IPS DF 19.7 (cell line): ENCODE results near the gene P2RY6.

Experiments used
- DNase-seq: peaks from one replicate; pipeline ENCODE4 v3.0.0-alpha.2; 2013; ENCODE audit warnings: low read depth, low spot score

The P2RY6 gene

DNA sequence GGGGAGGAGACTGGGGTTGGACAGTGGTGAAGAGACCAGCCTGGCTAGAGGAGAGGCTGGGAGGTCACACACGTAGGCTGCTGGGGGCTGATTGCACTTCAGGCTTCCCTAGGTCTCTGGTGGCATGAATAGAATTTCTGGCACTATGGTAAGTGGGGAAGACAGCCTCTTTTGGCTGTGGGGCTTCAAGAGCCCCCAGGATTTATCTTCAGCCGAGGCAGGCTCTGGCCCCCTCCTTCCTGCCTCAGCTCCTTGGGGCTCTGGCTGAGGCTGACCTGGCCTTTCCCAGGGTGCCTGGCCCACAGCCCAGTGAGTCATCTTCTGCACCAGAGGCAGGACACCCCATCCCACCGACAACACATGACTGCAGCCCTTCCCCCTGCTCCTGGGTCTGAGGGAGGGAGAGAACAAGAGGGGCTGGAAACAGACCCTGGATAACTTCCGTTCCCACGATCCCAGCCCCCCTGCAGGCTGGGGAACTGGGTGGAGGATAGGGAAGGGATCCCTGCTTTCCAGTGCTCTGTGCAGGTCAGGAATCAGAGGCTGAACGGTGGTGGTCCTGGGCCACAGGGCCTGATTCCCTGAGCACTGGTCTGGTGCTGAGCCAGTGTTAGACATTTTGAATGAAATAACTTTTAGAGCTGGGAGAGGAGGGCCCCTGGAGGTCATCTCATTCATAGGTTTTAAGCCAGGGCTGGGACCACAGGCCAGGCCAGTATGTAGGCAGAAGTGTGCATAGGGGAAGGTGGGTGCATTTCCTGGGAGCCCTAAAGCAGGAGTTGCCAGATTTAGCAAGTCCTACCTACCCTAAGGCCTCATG, 62.5 kb downstream of the P2RY6 start:
- no peak for DNase-seq

DNA sequence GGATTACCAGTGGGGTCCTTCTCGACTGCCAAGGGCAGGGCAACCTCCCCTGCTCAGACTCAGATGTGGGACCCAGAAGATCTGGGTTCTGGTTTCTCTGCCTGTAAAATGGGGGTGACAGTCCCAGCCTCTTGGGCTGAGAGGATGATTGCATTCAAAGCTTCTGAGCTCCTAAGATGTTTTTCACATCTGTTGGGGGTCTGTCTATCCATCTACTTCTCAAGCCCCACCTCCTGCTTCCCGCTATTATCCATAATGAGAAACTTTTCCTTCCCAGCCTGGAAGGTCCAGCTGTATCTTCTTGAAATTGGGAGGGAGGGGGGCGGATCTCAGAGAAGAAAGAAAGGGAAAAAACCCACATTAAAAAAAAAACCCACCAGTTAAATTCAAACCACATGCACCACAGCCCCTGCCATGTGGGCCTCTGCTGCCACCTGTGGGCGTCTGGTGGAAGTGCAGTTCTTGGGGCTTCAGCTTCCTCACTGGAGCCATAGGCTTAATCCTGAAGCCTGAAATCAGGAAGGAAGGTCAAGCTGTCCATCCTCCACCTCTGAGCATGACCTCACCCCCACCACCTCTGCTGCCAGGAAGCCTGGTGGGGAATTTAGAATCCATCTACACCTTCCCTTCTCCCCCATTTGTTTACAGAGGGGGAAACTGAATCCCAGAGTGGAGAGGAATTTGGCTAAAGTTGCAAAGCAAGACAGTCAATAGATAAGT, 63.2 kb downstream of the P2RY6 start:
- DNase-seq: no peak

DNA sequence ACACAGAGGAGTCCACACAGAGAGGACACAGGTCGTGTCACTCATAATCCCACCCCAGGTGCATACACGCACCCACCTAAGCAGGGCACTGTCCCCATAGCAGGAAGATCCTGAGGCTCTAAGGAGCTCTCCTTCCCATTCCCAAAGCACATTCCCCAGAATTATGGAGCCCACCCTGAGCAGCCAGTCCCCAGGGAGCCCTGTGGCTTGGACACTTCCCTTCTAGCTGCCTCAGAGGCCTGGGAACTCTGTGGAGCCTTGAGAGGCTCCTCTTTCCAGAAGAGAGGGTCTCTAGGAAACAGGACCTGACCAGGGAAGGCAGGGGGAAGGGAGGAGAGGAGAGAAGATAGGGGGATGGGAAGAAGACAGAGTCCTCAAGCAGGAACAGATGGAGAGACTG, 65.7 kb downstream of the P2RY6 start:
- DNase-seq: no peak

DNA sequence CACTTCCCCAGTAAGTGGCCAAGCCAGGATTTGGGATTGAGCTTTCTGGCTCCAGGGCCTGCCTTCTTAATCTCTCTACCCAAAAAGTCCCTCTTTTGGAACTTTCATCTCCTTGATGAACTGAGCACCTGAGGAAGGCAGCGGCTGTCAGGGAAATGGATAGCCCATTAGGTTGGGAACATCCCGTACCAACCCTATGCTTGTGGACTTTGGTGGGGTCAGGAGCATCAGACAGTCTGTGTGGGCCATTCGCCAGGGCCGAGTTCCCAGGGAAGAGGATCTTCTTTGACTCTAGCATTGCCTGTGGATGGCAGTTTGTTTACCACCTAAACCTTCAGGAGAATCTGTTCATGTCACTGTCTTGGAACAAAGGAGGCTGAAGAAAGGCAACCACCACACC, 66.1 kb downstream of the P2RY6 start:
- no peak for DNase-seq

DNA sequence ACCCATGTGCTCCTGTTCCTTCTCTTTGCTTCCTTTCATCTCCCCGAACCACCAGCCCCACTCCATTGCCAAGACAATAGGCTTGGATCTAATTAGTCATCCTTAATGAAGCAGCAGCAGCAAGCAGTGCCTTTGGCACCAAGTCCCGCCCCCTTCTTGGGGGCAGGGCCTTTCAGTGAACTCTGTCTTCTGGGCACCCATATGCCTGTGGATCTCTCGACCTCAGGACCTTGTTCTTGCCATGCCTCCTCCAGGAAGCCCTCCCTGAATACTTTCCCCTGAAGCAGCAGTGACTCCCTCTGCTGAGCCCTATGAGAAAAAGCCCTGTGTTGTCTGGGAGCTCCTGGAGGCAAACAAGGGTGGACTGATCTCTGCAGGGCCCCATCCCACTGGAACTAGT, 68.0 kb downstream of the P2RY6 start:
- DNase-seq: no peak

DNA sequence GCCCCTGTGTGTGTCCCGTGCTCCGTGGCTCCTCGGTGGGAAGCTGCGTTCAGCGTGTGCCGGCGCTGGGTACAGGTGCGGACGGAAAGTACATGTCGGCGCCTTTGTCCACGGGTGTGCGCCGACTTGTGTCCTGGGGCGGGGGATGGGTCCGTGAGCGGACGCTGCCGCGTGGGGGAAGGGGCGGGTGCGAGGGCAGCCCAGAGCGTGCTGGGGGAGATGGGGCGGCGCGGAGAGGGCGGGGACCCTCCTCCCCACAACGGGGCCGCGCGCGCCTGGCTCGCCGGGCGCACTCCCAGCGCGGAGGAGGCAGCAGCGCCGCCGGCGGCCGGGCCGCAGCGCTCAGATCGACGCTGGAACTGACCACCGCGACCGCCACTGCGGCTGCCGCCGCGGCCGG, 70.5 kb downstream of the P2RY6 start:
- no peak for DNase-seq

DNA sequence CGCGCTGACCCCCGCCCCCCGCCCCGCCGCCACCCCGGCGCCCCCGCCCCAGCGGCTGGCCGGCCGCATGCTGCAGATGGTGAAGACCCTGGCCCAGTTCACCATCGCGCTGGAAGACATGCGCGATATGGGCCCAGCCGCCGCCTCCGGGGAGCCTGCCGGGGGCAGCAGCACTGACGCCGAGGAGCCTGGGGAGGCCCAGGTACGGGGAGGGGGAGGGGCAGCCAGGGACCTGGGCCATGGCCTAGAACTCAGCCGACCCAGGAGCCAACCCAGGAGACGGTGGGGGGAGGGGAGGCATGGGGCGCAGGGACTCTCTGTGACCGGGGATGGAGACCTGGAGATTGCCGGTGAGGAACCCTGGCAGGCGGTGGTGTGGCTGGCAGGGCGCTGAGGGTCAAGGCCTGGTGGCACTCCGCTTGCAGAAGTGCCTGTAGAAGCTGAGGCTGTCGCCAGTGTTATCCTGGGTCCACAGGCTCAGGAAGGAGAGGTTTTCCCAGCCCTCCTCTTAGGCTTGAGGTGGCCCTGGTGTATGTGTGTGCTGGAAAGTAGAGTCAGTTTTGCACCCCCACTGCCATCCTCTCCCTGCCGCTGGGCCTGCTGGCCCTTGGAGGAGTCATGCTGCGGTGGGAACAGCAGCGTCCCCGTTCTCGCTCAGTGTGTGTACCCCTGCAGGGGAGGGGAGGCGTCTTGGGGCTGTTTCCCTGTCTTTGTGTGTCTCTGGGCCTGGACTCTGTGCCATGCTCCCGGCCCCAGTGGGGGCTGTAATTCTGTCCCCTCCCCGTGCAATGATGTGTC, 71.1 kb downstream of the P2RY6 start:
- DNase-seq: no peak

DNA sequence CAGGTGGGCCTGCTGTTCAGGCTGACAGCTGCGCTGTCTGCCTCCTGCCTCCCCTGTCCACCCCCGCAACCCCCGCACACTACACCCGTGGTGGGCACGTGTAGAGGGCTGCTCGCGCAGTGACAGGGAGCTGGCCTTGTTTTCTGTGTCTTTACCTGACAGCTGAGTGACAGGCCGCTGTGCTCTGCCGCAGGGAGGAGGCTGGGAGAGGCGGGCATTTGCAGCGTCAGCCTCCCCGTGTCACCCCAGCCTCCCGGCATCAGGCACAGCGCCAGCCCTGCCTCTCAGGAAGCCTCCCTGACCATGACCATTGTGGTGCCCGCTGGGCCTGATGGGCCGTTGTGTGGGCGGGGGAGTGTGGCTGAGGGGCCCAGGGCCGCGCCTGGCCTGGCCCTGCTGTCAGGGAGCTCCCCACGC, 72.1 kb downstream of the P2RY6 start:
- DNase-seq: no peak

DNA sequence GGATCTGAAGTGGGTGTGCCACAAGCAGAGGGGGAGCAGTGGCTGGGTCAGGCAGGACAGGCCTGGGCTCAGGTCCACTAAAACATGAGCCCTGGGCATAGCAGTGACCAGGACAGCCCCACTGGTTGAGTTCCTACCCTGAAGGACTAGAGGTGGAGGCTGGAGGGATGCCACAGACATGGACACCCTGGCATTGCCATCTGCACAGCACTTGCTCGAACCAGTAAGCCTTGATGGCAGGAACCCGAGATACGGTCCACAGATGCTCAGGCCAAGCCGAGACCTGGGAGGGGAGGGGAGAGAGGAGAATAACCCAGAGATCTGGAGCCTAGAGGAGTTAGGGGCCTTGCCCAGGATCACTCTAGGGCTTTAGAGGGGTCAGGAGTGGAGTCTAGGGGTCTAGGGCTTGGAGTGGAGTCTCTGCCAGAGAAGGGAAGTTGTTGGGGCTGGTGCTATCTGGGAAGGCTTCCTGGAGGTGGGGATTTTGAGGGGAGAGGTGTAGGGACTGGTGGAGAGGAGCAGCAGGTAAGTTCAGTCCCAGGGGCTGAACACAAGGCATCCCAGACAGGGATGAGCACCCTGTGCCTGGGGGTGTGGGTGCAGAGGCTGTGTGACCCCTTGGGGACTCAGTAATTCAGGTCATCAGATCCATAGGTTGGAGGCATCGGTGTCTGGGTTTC, 73.5 kb downstream of the P2RY6 start:
- DNase-seq: no peak

DNA sequence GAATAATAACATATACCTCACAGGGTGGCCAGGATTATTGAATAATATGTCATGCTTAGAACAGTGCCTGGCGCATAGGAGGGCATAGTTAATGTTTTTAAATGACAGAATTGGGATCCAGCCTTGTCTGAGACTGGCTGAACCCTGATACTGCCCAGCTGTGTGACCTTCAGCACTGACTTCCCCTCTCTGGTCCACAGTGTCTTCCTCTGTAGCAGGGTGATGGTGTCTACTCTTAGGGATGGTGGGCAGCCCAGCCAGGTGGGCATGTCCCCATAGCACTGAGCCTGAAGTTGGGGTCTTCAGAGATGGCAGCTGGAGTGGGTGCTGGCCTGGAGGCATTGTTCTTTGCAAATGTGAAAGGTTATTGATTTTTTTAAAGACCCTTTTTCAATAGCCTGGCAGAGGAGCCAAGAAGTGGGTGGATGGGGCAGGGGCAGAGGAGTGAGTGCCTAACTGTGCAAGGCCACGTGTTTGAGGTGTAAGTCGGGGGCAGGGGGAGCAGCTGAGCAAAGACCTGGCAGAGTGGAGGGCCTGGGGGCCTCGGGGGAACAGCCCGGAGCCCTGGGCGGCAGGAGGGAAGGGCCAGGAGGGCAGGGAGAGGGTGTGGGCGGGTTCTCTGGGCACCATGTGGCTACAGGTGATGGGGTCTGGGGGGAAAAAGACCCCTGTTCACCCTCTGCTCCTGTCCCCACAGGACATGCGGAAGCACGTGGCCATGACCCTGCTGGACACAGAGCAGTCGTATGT, 74.2 kb downstream of the P2RY6 start:
- no peak for DNase-seq

DNA sequence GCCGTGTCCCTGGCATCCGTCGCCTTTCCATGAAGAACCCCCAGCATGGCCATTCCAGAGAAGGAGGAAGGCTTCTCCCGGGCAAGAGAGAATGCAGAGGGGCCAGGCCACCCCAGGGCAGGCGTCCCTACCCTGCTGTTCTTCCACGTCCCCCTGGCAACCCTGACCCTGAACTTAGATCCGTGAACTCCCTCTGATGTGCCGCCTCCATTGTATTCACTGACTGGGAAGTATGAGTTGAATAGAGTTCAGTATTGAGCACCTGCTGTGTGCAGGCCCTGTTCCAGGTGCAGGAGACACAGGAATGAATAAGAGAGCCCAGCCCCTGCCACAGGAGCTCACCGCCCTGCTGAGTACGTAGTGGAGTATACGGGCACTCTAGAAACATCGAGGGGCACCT, 74.9 kb downstream of the P2RY6 start:
- no peak for DNase-seq
